NCI-H774 (cell line): ENCODE data around the gene VAV2.

ENCODE experiments used
- DNase-seq: peaks from one replicate; lab custom pipeline; 2025; lab: John Stamatoyannopoulos, UW

The VAV2 gene

GRCh38 chr9:133780962-133781827 lies 210.9 kb downstream of the VAV2 start:
- no peak for DNase-seq

DNA sequence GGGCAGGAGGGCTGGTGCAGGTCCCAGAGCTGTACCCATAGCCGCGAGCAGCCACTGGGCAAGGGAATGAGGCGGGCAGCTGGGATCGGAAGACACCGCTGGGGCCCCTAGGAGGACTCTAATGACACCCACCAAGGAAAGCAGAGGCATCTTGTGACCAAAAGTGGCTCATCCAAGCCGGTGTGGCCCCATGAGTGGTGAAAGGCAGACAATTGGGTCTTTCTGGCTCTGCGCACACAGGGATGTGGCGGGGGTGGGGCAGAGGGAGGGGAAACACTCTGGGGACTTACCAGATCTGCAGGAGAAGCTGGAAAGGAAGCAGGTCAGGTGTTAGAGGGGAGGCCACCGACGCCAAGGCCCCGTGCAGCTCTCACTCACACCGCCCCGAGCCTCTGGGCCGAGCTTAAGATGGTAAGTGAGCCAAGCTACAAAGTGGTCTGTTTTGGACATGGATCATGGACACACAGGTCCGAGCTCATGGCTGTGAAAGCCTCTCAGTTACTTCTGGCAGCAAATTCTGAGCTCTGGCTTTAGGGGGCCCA lies 211.6 kb downstream of the VAV2 start:
- no peak for DNase-seq

- DNase-seq, result no peak
Observed at GRCh38 chr9:133779516-133780403, 212.4 kb downstream of the VAV2 start.

- no peak for DNase-seq
Observed at GRCh38 chr9:133779081-133779480, 213.0 kb downstream of the VAV2 start.

GRCh38 chr9:133778336-133779013 lies 213.6 kb downstream of the VAV2 start:
- no peak for DNase-seq

GRCh38 chr9:133777871-133778270 lies 214.3 kb downstream of the VAV2 start:
- no peak for DNase-seq

GRCh38 chr9:133777068-133777791 lies 214.9 kb downstream of the VAV2 start:
- no peak for DNase-seq

DNA sequence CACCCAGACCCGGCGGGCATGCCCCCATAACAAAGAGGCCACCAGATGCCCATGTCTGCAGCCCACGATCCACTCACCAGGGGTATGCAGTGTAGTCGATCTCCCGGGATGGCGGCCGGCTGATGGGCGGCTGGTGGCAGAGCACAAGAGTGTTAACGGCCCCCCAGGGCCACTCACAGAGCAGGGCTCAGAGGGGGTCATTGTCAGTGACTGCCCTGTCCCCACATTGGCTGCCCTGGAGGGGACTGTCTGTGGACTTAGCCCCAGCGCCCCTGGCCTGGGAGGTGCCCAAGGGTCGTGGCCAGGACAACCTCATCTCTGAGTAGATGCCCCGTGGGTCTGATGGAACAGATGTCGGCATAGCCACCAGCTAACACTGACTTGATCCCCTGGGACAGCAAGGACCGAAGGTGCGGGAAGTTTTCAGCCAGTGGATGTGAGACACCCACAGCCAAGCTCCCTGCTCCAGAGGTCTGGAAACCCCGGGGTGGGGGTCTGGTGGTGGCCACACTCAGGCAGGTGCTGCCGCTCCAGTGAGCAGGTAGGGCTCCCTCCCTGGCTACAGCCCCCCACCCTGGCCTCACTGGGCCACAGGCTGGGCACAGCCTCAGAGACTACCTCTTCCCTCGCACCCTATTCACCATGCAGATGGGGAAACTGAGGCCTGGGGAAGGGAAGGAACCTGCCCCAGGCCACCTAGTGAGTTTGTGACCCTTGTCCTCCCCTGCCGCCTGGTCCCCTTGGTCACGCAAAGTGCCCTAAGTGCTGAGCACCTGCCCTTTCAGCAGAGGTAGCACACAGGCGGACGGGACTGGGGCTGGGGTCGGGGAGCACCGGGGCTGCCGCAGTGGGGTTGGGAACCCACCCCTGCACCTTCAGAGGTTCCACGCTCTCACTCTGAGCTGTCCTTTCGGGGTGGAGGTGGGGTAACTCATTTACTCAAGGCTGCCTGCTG lies 215.9 kb downstream of the VAV2 start:
- no peak for DNase-seq

DNA sequence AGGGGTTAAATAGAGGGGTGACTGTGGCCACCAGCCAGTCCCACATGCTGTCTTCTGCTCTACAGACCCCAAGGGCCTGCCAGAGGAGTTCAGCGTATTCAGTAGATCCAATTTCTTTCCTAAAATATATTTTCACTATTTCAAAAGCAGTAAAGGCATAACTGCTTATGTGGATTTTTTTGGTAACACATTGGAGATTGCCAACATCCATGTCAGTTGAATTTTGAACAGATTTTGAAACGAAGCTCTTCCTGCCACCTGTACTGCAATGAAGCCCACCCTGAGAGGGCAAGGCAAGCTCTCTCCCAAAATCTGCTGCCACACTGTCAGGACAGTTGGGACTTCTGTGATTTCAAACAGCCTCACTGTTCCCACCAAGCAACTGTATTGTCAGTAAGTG lies 216.8 kb downstream of the VAV2 start:
- no peak for DNase-seq

DNA sequence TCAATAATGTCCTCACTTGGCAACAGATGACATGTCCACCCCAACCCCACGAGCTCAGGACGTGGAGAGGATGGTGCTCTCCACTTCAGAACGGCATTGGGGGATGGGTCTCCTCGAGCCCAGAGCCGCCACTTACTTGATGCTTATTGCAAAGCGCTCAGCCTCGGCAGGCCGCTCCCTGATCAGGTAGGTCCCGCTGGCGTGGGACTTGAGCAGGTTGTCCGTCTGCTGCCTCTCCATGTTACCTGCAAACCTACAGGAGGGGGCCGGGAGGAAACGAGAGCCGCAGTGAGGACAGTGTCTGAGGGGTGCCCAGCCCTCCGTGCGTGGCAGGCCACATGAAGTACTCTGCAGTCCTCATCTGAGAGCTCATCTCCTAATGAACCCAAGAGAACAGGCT lies 217.3 kb downstream of the VAV2 start:
- no peak for DNase-seq

DNA sequence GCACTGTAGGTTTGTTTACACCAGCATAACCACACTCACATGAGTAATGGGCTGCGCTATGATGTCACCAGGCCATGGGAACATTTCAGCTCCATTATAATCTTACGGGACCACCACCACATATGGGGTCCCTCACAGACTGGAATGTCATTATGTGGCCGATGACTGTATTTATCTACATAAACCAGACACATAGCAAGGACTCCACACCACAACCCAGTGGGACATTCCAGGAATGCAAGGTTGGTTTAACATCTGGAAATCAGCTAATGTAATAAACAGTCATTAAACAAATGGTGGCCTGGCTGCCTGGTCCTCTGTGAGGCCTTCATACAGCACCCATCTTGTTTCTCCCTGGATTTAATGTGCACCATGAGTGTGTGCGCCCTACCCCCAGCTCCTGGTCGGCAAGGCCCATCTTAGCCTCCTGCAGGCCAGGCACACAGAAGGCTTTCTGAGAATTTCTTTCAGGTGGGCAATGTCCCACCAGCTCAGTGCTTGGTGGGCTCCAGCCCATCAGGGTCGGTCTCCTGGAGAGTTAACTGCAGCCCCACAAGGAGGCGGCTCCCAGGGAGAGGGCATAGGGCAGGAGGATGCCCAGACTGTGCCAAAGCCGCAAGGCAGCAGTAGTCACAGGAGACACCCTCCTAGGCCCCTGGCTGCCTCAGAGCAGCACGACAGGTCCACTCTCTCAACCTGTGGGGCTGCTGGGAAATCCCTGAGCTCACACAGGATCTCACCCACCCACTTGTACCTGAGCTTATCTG lies 218.1 kb downstream of the VAV2 start:
- no peak for DNase-seq

DNA sequence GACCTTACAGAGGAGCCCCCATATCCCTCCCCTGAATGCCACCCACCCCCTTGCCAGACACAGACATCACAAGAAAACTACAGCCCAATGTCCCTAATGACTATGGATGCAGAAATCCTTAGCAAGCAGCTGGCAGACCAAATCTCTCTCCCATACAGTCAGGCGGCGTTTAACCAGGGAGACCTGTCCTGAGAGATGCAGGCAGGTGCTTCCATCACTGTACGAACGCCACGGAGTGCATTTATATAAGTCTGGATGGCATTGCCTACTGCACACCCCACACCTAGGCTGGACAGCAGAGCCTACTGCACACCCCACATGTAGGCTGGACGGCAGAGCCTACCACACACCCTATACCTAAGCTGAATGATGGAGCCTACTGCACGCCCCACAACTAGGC lies 219.5 kb downstream of the VAV2 start:
- no peak for DNase-seq

- DNase-seq, result no peak
Observed at GRCh38 chr9:133771486-133772482, 220.3 kb downstream of the VAV2 start.

GRCh38 chr9:133770076-133770777 lies 221.9 kb downstream of the VAV2 start:
- no peak for DNase-seq

DNA sequence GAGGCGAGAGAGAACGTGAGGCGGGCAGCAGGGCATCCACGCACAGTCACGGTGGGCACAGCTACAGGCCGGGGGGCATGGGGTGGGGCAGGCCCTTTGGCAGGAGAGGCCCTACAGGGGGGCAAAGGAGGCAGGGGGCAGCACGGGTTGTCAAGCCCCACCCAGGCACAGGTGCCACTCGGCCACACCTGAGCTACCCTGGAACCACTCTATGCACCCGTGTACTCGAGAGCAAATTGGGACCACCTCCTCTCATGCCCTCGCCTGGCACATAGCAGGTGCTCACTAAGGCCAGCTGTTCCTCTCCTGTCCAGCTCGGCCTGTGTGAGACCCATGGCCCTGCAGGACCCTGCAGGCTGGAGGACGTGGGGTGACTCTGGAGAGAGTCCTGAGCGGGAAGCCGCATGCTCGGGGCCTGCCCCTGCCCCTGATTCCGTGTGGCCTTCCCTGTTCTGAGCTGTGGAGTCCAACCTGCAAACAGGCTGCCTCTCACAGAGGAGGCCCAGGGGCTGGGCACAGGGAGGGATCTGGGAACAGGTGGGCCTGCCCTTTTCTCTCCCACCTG lies 222.5 kb downstream of the VAV2 start:
- no peak for DNase-seq

DNA sequence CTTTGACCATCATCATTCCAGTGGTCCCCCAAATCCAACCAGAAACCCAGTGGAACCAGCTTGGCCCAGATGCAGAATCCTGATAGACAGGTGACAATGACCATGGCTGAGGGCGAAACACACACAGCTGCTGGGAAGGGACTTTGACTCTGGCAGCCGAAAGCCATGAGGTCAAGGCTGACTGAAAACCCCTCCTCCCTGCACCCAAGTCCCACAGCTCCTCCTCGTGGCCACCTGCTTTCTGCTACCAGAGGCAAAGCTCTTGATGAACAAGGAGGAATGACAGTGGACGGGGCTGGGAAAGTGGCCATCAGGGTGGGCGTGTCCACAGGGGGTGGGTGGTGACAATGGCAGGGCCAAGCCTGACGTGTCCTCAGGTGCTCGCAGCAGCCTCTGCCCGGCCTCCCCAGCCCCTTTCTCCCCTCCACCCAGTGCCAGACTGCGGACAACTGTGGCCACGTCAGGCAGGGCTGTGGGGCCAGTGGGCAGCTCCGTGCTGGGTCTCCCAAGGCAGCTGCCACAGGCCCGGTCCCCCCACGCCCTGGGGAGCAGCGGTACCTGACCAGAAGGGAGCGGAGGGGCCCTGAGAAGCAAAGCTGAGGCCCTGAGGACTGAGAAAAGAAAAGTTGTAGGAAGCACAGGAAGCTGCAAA lies 223.1 kb downstream of the VAV2 start:
- DNase-seq, result no peak

DNA sequence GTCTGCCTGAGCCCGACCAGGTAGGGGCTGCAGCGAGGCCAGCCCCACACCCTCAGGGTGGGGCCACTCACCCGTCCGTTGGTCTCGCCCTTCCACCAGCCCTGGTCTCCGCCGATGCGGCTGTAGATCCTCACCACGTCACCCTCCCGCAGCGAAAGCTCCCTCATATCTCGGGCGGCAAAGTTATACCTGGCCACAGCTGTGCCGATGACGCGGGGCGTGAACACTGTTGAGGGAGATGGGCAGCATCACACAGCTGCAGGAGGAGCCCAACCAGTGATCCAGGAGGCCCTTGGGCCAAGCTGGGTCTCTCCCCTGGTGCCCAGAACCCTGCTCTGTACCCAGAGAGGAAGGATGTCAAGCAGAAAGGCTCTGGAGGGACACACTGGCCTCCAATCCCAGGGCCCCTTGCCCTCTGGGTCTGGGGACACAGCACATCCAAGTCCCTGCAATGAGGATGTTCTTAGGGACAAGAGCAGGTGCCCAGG lies 223.7 kb downstream of the VAV2 start:
- no peak for DNase-seq
